HG03558 (cell line): ENCODE data around the gene ST8SIA2.

Experiments used
- ATAC-seq: cut with Tn5 transposase; IDR thresholded peaks from one replicate; pipeline ENCODE4 v1.9.1; 2021; ENCODE audit warnings: moderate number of reproducible peaks; ENCODE audit not compliant: unreplicated experiment; ENCODE audit errors: extremely low read depth

The ST8SIA2 gene

GRCh38 chr15:92393071-92393979 lies at the start of gene ST8SIA2:
Gene ST8SIA2, plus strand, starts transcription at chr15:92393881. Its CDS starts 184 bp downstream, at chr15:92394065.
- ATAC-seq = no peak

- ATAC-seq = no peak
These were observed 49.6 kb upstream of the ST8SIA2 start for GRCh38 chr15:92343924-92344643.

DNA sequence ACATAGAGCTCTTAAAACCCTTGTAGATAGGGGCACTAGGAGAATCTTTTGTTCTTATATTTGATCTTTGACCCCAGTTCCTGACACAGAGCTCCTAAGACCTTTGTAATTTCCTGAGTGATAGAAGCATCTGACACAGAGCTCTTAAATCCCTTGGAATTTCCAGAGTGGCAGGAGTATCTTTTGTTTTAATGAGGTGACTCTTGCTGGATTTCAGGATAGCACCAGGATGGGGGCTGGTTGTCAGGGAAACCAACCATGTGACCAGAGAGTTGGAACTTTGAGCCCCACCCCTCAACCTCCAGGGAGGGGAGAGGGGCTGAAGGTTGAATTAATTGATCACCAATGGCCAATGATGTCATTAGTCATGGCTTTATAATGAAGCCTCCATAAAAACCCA lies 47.6 kb upstream of the ST8SIA2 start:
- no peak for ATAC-seq

GRCh38 chr15:92355307-92355706 lies 38.4 kb upstream of the ST8SIA2 start:
- ATAC-seq = no peak

GRCh38 chr15:92361321-92362000 lies 32.2 kb upstream of the ST8SIA2 start:
- ATAC-seq = no peak

DNA sequence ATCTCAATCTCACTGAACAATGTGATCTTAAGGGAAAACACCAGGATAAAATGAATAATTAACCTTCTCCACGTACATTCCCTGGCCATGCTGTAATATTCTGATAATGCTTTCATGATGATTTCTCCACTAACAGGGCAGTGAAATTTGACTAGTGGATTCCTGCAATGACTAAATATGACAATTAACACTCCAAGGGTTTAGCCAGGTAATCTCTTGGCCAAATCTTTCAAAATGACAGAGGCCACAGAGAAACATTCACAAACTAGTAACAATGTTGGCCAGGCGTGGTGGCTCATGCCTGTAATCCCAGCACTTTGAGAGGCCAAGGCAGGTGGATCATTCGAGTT lies 31.7 kb upstream of the ST8SIA2 start:
- no peak for ATAC-seq

GRCh38 chr15:92365084-92365483 lies 28.6 kb upstream of the ST8SIA2 start:
- ATAC-seq = no peak

DNA sequence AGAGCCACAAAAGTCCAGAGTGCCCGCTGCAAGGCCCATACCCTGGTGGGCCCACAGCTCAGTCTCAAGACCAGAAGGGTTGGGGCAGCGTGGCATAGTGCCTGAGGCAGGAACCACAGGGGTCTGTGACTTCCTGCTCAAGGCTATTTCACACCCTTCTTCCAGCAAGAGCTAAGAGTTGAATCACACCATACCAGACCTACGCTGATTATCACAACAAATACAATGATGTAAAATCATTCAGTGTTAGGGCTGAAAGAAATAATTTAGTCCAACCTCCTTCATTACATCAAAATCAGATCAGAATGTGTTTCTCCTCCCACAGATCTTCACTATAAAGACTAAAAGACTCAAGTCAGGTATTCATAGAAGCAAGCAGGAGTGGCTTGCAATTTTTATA lies 27.8 kb upstream of the ST8SIA2 start:
- ATAC-seq = no peak

GRCh38 chr15:92366381-92366780 lies 27.3 kb upstream of the ST8SIA2 start:
- ATAC-seq = no peak

DNA sequence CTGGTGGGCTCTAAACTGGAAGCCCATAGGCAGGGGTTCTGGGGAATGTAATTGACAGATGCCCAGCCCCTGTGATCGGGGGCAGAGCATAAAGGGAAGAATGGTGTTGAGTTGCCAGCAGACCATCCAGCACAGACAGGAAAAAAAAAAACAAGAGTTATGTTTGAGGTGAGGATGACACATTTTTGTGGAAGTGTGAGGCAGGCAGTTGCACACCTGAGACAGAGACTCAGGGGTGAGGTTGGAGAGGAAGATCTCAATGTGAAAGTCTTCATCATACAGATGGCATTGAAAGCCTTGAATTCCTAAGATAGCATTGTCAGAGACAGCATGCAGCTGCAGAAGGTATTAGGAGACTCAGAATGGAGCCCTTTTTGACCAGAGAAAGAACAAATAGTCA lies 18.6 kb upstream of the ST8SIA2 start:
- ATAC-seq = no peak

DNA sequence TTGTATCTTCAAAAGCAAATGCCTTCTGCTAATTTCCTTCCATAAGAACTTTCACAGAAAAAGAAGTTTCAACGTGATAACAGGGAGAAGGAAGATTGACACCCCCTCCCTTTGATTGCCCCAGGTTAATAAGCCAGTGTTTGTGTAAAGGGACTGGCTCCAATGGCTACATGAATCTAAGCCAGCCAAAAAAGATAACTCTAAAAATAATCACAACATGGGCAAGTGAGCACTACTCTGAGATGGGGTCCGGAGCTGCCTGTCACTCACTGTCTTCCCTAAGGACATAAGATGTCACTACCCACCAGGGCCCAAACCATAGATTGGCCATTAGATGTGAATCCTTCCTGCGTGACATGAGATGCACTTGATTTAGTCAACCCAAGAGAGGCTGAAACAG lies 17.6 kb upstream of the ST8SIA2 start:
- no peak for ATAC-seq

DNA sequence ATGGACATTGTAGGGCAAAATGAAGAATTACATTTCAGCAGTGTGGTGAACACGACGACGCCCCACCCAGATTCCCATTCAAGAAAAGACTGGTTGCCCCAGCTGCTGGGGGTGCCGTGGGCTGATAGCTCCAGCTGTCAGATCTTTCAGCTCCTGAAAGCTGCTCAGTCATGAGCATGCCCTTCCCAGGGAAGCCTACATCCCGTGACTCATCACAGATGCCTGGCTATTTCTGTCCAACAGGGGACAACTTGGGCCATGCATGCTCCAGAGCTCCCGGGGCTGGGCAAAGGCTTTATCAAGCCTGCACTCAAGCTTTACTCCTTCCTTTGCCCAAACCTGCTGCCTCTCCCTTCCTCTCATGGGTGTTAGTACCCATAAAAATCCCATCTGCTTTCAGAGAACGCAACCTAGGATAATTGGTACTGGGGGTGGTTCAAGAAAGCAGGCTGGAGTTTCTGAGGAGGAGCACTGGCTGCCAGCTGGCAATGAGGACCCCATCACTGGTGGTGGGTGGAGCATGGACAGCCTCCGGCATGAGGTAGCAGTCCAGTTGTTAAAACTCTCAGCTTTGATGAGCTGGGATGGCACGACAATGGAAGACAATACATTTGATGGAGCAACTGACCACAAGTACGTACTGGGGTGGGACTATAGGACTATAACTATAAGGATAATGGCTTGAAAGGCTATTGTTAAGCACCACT lies 16.4 kb upstream of the ST8SIA2 start:
- ATAC-seq = no peak

GRCh38 chr15:92383519-92384324 lies 10.0 kb upstream of the ST8SIA2 start:
- no peak for ATAC-seq

DNA sequence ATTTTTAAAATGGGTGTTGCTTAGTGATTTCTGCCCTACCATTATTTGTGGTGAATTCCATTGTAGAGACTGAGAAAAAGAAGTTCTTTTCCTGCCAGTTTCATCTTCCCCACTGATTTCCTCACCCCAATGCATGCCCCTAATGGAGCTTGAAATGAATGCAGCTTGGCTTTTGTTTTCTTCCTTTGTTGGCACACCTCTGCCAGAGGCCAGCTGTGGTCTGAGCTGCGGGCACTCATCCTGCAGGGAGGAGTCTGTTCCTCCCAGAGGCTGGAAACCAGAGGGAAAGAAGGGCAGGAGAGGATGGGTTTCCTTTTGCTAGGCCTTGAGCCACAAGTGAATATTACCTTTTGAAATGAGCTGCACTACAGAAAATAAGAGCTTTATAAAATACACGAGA lies 9.3 kb upstream of the ST8SIA2 start:
- ATAC-seq = no peak

DNA sequence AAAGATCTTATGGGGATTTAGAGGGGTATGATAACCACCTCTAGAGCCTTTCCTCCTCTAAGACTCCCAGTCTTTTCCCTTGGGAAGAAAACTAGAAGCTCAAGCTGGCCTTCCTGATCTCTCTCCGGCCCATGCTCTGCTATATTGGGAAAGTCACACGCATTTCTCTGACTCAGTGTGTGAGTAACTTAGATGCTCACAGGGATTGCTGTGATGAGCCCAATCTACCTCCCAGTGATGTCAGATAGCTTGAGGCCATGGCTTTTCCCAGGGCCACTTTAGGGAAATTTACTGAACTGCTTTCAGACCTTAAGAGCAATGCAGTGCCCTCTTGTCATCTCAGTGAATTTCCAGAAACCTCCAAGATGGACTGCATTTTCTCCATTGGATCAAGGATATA lies 8.6 kb upstream of the ST8SIA2 start:
- ATAC-seq = no peak

- ATAC-seq = no peak
These were observed 2.0 kb upstream of the ST8SIA2 start for GRCh38 chr15:92391640-92392039.

DNA sequence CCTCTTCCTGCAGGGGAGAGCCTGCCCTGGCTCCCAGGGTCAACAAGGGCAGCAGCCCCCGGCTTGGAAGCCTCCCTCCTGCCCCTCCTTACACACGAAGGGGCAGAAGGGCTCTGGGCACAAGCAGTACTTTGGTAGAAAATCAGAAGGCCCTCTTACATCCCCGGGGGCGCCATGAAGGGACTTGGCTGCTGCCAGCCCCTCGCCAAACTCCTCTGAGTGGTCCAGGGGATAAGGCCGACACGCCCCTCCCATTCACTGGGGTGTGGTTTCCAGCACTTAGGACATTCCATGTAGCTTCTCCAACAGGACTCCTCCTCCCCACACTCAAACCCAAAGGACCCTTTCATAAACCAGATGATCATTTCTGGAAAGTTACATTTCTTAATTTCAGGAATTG lies 1.2 kb upstream of the ST8SIA2 start:
- ATAC-seq = no peak

GRCh38 chr15:92393980-92394308 lies 263 bp downstream of the ST8SIA2 start:
- no peak for ATAC-seq

- ATAC-seq = no peak
These were observed 822 bp downstream of the ST8SIA2 start for GRCh38 chr15:92394309-92395097.
